Peyer's patch (tissue), 4 donors: ENCODE data around the gene ARID1B. TPM values are rescaled to one million over a fixed set of nuclear protein-coding genes. Genes with fewer than 3 reads are reported as not detected.

Source experiments
- DNase-seq, 3 donors: peaks; one replicate each; pipeline ENCODE4 v3.0.0-alpha.2; 2017 to 2019
- H3K27ac ChIP-seq, 4 donors: fragments of 200-600 bp; sonication (generic); one replicate each; pipeline ENCODE4 v1.5.1; 2016 to 2019
- H3K27me3 ChIP-seq, 2 donors: fragments of 200-600 bp; sonication (generic); one replicate each; pipeline ENCODE4 v1.5.1; 2019
- H3K36me3 ChIP-seq, 3 donors: fragments of 200-600 bp; sonication (generic); one replicate each; pipeline ENCODE4 v1.5.1; 2016 to 2019
- H3K4me1 ChIP-seq, 4 donors: fragments of 200-600 bp; sonication (generic); one replicate each; pipeline ENCODE4 v1.5.1; 2016 to 2019
- H3K4me3 ChIP-seq, 4 donors: fragments of 200-600 bp; sonication (generic); 1 replicate in 3 of 4; 2 replicates in 1 of 4; pipeline ENCODE4 v1.5.1; 2016 to 2019; ENCODE audit warnings: mild to moderate bottlenecking in 1 of 4
- H3K9me3 ChIP-seq, 4 donors: fragments of 200-600 bp; sonication (generic); one replicate each; pipeline ENCODE4 v1.5.1; 2016 to 2019; ENCODE audit warnings: mild to moderate bottlenecking in 1 of 4
- POLR2A ChIP-seq, 2 donors: fragments of 450-650 bp; IDR thresholded peaks; one replicate each; pipeline ENCODE4 v1.5.1; 2017; ENCODE audit warnings: antibody characterized with exemption in 2 of 2, mild to moderate bottlenecking in 2 of 2, moderate library complexity in 2 of 2
- total RNA-seq, 4 donors: library from RNA; depleted of rRNA; stranded (reverse); fragments of >200 nt; gene quantifications; one replicate each; pipeline ENCODE4 v1.1.0, GENCODE V29; 2016
- TF ChIP-seq, protein P1 (sequence below), 6 experiments: fragments of 450-650 bp in 4 of 6; fragments of 200-600 bp in 2 of 6; sonication (generic) in 1 of 6; IDR thresholded peaks; one replicate each; pipeline ENCODE4 v1.5.1; 2017 to 2019; ENCODE audit warnings: antibody characterized with exemption in 6 of 6, mild to moderate bottlenecking in 3 of 6, moderate library complexity in 1 of 6

ARID1B gene
- total RNA-seq, 4 donors from 2014 or later: 117 to 174 (median 149) TPM

DNA sequence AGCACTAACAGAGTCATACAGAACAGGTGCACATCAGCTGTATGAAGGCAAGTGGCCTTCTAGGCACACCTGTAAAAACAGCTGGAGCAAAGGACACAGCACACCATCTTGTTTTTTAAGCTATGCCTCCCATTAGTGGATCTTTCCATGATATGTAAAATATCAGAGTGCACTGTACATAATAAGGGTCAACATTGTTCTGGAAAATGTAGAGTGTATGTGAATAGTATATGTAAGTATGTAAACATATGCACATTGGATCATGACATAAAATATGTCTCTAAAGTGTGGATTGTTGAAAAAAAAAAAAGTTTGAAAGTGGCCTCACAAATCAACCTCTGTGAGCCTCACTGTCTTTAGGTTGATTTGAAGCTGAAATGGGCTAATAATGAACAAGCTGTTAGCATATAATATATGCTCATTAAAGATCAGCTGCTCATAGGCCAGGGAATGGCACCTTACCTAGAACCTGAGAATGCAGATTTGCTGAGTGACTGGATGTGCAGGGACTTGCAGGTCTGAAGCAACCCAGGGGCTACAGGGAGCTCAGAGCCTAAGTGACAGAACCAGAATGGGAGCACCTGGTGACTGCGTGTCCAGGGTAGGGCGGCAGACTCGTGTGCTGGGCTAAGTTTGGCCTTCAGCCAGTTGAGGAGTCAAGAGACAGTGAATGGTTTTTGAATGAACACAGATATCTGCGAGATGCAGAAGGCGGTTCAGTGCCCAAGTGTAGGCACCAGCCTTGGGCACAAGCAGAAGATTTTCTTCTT, 347.5 kb downstream of the ARID1B start:
- DNase-seq: no peak
- no peak for TF ChIP-seq POLR2A (IDR thresholded peaks at IDR 0.05)
- TF ChIP-seq, protein P1, sequence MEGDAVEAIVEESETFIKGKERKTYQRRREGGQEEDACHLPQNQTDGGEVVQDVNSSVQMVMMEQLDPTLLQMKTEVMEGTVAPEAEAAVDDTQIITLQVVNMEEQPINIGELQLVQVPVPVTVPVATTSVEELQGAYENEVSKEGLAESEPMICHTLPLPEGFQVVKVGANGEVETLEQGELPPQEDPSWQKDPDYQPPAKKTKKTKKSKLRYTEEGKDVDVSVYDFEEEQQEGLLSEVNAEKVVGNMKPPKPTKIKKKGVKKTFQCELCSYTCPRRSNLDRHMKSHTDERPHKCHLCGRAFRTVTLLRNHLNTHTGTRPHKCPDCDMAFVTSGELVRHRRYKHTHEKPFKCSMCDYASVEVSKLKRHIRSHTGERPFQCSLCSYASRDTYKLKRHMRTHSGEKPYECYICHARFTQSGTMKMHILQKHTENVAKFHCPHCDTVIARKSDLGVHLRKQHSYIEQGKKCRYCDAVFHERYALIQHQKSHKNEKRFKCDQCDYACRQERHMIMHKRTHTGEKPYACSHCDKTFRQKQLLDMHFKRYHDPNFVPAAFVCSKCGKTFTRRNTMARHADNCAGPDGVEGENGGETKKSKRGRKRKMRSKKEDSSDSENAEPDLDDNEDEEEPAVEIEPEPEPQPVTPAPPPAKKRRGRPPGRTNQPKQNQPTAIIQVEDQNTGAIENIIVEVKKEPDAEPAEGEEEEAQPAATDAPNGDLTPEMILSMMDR (IDR thresholded peaks at IDR 0.05): no peak

DNA sequence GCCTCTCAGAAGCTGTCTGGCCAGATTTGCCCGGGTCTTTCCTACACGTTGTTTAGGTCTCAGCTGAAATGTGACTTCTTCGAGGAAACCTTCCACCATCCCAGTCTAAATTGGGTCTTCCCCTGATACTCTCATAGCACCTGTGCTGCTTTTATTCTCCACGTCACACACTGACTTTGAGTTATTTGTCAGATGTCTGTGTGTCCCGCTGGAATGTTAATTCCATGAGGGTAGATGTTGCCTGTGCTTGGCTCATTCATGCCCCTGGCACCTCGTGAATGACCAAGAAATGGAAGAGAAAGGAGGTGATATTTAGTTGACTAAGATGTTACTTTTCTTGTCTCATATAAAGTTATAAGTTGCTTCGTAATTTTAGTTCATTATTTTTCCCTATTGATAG, 348.4 kb downstream of the ARID1B start:
- Histone ChIP-seq H3K4me1 (peaks cover 0 to 11% (median 0%) of the 10 kb centered on the region in 4 donors), H3K27me3 (no peaks in the 10 kb centered on the region)
- DNase-seq: no peak

More for the DNA sequence above, 347.5 kb downstream of the ARID1B start:
- Histone ChIP-seq H3K9me3 (no peaks in the 10 kb centered on the region), H3K27me3 (no peaks in the 10 kb centered on the region), H3K36me3 (no peaks in the 10 kb centered on the region), H3K4me1 (peaks cover 0 to 6% (median 0%) of the 10 kb centered on the region in 4 donors), H3K4me3 (no peak overlapping the region), H3K27ac (no peak overlapping the region)

DNA sequence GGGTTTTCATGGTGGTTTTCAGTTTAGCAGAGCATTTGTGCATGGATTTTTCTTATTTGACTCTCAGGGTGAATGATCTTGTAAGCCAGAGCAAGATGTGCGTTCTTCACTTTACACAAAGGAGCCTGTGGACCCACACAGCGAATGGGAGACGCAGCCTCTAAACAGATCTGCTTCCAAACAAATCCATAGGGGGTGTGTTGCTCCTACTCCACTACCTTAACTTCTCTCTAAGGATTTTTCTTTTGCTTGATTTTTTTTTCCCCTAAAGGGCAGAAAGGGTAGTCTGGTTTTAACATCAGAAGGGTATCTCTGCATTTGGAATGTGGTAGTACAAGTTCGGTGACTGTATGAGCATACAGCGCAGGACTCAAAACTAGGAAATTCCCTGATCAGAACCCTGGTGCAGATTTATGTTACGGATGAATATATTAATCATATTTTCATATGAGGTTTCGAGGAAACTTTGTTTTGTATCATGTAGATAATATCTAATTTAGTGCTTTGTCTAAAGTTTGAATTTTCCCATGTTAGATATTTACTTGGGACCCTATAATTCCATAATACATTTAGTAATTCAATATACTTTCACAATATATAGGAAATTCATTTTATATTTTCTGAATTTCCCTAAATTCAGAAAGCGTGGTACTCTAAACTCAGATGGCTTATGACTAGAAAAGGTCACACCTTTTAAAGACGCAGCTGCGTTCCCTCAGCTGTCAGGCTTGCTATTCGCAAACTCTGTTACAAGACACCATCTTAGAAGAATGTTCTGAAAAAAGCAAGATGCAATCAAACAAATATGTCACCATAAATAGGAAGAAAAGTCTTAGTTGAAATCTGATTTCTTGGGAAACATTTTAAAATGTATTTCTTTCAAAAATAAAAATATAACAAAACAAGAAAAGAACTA, 349.3 kb downstream of the ARID1B start:
- no peaks in the 10 kb centered on the region for H3K9me3 ChIP-seq
- no peaks in the 10 kb centered on the region for H3K36me3 ChIP-seq
- peaks cover 0 to 11% (median 0%) of the 10 kb centered on the region in 4 donors for H3K4me1 ChIP-seq
- H3K27me3 ChIP-seq: no peaks in the 10 kb centered on the region
- no peak overlapping the region for H3K4me3 ChIP-seq
- no peak overlapping the region for H3K27ac ChIP-seq
- TF ChIP-seq, protein P1 (IDR thresholded peaks at IDR 0.05): no peak
- TF ChIP-seq POLR2A (IDR thresholded peaks at IDR 0.05): no peak
- no peak for DNase-seq

More for the DNA sequence above, 348.4 kb downstream of the ARID1B start:
- TF ChIP-seq, protein P1 (IDR thresholded peaks at IDR 0.05): no peak
- no peak for TF ChIP-seq POLR2A (IDR thresholded peaks at IDR 0.05)
- Histone ChIP-seq H3K36me3 (no peaks in the 10 kb centered on the region), H3K4me3 (no peak overlapping the region), H3K9me3 (no peaks in the 10 kb centered on the region), H3K27ac (no peak overlapping the region)

DNA sequence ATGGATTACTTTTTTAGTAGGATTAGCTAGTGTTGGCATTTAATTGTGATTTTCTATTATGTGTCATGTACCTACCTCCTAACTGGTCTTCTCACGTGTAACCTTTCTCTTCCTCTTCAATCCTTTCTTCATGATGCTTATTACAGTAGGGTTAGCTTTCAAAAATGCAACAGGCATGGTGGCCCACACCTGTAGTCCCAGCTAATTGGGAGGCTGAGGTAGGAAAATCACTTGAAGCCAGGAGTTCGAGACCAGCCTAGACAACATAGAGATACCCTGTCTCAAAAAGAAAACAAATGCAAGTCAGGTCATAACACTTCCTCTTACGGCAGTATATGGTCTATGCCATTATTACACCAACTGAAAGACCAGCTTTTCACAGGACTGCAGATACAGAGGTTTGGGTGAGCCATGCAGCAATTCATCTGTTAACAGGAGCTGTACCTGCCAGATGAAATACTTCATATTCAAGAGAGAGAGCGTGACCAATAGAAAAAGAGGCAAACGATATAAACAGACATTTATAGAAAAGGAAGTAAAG, 351.1 kb downstream of the ARID1B start:
- H3K36me3 ChIP-seq: peaks cover 0 to 12% (median 0%) of the 10 kb centered on the region in 3 donors
- no peak for DNase-seq
- no peak overlapping the region for H3K4me3 ChIP-seq
- no peak overlapping the region for H3K27ac ChIP-seq
- no peaks in the 10 kb centered on the region for H3K9me3 ChIP-seq
- peaks cover 0 to 11% (median 0%) of the 10 kb centered on the region in 4 donors for H3K4me1 ChIP-seq
- TF ChIP-seq, protein P1 (IDR thresholded peaks at IDR 0.05): no peak
- TF ChIP-seq POLR2A (IDR thresholded peaks at IDR 0.05): no peak
- H3K27me3 ChIP-seq: no peaks in the 10 kb centered on the region

DNA sequence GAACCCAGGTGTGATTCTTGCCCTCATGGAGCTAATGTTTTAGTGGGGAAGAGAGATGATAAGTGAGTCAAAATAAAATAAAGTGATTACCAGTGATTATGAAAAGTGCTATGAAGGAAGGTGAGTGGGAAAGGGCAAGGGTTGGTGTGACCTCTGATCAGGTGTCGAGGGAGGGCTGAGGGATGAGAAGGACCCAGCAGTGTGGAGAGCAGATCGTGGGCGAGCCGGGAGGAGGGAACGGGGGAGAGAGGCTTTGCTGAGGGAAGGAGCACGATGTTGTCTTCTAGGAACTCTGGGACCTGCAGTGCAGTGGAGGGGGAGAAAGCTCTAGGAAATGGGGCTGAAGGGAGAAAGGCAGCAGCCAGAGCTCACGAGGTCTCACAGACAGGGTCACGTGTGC, 354.1 kb downstream of the ARID1B start:
- peaks cover 0 to 11% (median 0%) of the 10 kb centered on the region in 4 donors for H3K4me1 ChIP-seq
- no peaks in the 10 kb centered on the region for H3K9me3 ChIP-seq
- TF ChIP-seq POLR2A (IDR thresholded peaks at IDR 0.05): no peak
- TF ChIP-seq, protein P1 (IDR thresholded peaks at IDR 0.05): no peak
- H3K27ac ChIP-seq: no peak overlapping the region
- H3K27me3 ChIP-seq: no peaks in the 10 kb centered on the region
- no peak overlapping the region for H3K4me3 ChIP-seq
- H3K36me3 ChIP-seq: peaks cover 0 to 35% (median 0%) of the 10 kb centered on the region in 3 donors
- DNase-seq: no peak
